Right lobe of liver (tissue), 6 donors: ENCODE results near the gene DENND4C. TPM values are rescaled to one million over a fixed set of nuclear protein-coding genes. Genes with fewer than 3 reads are reported as not detected.
"Not testable (repeated sequence)": the region's sequence is repeated elsewhere in the genome, so short reads cannot be mapped to it uniquely, and the experiment has no call there.

Experiments used
- ATAC-seq, 4 donors: fragments of 200-7000 bp; cut with Tn5 transposase; one replicate each; pipeline ENCODE4 v1.9.1; 2020; ENCODE audit warnings: mild to moderate bottlenecking in 4 of 4, moderate library complexity in 4 of 4
- DNase-seq, 3 donors: peaks; one replicate each; pipeline ENCODE4 v3.0.0-alpha.2; 2020
- H3K27ac ChIP-seq, 3 donors: fragments of 200-600 bp; one replicate each; pipeline ENCODE4 v1.8.0; 2022
- H3K27me3 ChIP-seq, 2 donors: fragments of 200-600 bp; one replicate each; pipeline ENCODE4 v1.8.0; 2022
- H3K36me3 ChIP-seq, 4 donors: fragments of 200-600 bp; sonication (generic) in 1 of 4; one replicate each; pipeline versions ENCODE4 v1.5.1 to v1.8.0; 2017 to 2022; ENCODE audit warnings: control low read depth in 1 of 4
- H3K4me1 ChIP-seq, 4 donors: fragments of 200-600 bp; sonication (generic) in 1 of 4; one replicate each; pipeline versions ENCODE4 v1.5.1 to v1.8.0; 2017 to 2022; ENCODE audit warnings: control low read depth in 1 of 4
- H3K4me3 ChIP-seq, 3 donors: fragments of 200-600 bp; one replicate each; pipeline ENCODE4 v1.8.0; 2022
- H3K9me3 ChIP-seq, 4 donors: fragments of 200-600 bp; sonication (generic) in 1 of 4; one replicate each; pipeline versions ENCODE4 v1.5.1 to v1.8.0; 2017 to 2022; ENCODE audit warnings: control low read depth in 1 of 4
- POLR2A ChIP-seq: fragments of 450-650 bp; IDR thresholded peaks from one replicate; pipeline ENCODE4 v1.6.1; 2017; ENCODE audit warnings: antibody characterized with exemption, mild to moderate bottlenecking
- WGBS: methylation state at CpG from one replicate; pipeline ENCODE4 v1.1.6; 2018; ENCODE audit warnings: low coverage, low lambda C conversion rate; ENCODE audit not compliant: insufficient coverage; ENCODE audit errors: missing lambda C conversion rate; 5-methylcytosine and 5-hydroxymethylcytosine counted together
- intact Hi-C, 2 donors: fragments of 100-400 bp; cut with DNase I; formaldehyde crosslinking; loops; one replicate each; pipeline versions ENCODE4 v1.11.2 to v1.14.1; 2022
- total RNA-seq, 6 experiments: library from RNA; depleted of rRNA in 2 of 6; stranded (reverse); fragments of >200 nt in 2 of 6; fragmentation: NEBNext Ultra II Directional in 3 of 6; extraction: Animal tissue kit (Norgen Biotek cat#: 25700) in 3 of 6; gene quantifications; one replicate each; pipeline versions ENCODE4 v1.1.0 to v1.2.4, GENCODE V29; 2016 to 2023
- TF ChIP-seq, protein P1 (sequence below), 4 donors: fragments of 200-600 bp in 3 of 4; fragments of 450-650 bp in 1 of 4; IDR thresholded peaks; one replicate each; pipeline versions ENCODE4 v1.5.1 to v1.8.0; 2016 to 2022; ENCODE audit warnings: antibody characterized with exemption in 4 of 4, mild to moderate bottlenecking in 2 of 4
- donor health status: DM: no; HTN: yes; CAD: no.
- donor health status: DM: no; HTN: no; CAD: no.
- donor health status: DM: no; HTN: no; CAD: no.
- donor health status: DM: no; HTN: yes; CAD: no.
- donor health status: DM: no; HTN: yes; CAD: no.

Gene DENND4C
- total RNA-seq, 6 experiments from 2014 or later, result 18.3 to 35.1 (median 21.9) TPM

DNA sequence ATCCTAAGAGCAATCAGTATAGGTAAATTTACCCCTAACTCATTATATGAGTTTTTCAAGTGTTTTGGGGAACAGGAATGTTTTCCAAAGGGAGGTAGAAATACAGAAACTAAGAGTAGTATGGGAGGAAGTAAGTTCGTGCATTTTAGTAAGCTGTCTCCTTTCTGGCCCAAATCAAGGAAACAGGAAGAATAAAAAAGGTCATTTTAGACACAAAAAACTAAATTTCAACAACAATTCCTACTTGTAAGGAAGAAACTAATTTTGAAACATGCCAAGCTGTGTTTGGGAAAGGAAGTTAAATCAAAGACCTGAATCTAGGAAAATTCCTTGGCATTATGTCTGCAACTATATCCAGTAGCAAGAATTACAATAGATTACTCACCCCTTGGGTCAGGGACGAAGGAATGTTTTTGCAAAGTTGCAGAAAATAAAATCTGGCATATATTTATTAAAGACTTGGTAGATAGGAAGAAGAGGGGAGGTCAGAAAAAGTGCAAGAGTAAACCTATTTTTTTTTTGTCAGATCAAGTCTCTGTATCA lies 156.1 kb downstream of the DENND4C start:
- no peaks in the 10 kb centered on the region for H3K4me1 ChIP-seq
- no peak overlapping the region for H3K4me3 ChIP-seq
- H3K27me3 ChIP-seq, result no peaks in the 10 kb centered on the region
- H3K9me3 ChIP-seq, result no peaks in the 10 kb centered on the region
- H3K36me3 ChIP-seq, result no peaks in the 10 kb centered on the region
- TF ChIP-seq, protein P1, sequence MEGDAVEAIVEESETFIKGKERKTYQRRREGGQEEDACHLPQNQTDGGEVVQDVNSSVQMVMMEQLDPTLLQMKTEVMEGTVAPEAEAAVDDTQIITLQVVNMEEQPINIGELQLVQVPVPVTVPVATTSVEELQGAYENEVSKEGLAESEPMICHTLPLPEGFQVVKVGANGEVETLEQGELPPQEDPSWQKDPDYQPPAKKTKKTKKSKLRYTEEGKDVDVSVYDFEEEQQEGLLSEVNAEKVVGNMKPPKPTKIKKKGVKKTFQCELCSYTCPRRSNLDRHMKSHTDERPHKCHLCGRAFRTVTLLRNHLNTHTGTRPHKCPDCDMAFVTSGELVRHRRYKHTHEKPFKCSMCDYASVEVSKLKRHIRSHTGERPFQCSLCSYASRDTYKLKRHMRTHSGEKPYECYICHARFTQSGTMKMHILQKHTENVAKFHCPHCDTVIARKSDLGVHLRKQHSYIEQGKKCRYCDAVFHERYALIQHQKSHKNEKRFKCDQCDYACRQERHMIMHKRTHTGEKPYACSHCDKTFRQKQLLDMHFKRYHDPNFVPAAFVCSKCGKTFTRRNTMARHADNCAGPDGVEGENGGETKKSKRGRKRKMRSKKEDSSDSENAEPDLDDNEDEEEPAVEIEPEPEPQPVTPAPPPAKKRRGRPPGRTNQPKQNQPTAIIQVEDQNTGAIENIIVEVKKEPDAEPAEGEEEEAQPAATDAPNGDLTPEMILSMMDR (IDR thresholded peaks at IDR 0.05), result no peak
- no peak for TF ChIP-seq POLR2A
- WGBS, result 49% methylated on average over 2 of the region's 2 CpGs
- intact Hi-C loops, result no loop called here
- ATAC-seq, result peak; percentile 40 to 84 (median 59)
- DNase-seq, result no peak
- peak overlapping the region in 2 of 3 donors; percentile 20 to 39 for H3K27ac ChIP-seq

DNA sequence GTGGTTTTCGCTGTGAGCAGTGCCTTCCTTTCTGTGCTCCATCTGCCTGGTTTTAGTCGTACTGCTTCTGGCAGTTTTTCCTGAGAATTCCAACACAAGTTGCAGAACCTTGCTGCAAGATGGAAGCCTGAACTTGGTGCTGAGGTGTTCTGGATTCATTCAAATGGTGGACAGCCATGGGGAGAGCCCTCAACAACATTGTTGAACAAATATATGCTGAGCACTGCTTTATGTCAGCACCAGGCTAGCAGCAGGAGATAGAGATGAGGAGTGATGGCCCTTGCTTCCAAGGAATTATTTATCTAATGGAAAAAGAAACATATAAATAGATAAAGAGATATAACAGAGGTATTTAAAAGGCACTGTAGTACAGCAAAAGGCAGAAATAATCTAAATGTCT lies 156.8 kb downstream of the DENND4C start:
- H3K4me3 ChIP-seq, result no peak overlapping the region
- intact Hi-C loops, result no loop called here
- 55% methylated on average over 2 of the region's 2 CpGs for WGBS
- ATAC-seq (peak in 1 of 4 donors; percentile 19), DNase-seq (no peak)
- H3K9me3 ChIP-seq, result no peaks in the 10 kb centered on the region
- no peaks in the 10 kb centered on the region for H3K4me1 ChIP-seq
- H3K27me3 ChIP-seq, result no peaks in the 10 kb centered on the region
- no peaks in the 10 kb centered on the region for H3K36me3 ChIP-seq
- no peak overlapping the region for H3K27ac ChIP-seq
- TF ChIP-seq, protein P1 (IDR thresholded peaks at IDR 0.05), result no peak
- TF ChIP-seq POLR2A, result no peak

DNA sequence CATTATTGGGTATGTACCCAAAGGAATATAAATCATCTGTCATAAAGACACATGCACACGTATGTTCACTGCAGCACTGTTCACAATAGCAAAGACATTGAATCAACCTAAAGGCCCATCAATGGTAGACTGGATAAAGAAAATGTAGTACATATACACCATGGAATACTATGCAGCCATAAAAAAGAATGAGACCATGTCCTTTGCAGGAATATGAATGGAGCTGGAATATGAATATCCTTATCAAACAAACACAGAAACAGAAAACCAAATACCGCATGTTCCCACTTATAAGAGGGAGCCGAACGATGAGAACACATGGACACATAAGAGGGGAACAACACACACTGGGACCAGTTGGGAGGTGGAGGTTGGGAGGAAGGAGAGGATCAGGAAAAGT lies 159.0 kb downstream of the DENND4C start:
- H3K4me3 ChIP-seq, ATAC-seq, H3K9me3 ChIP-seq, H3K27me3 ChIP-seq, intact Hi-C loops, DNase-seq, H3K27ac ChIP-seq, H3K4me1 ChIP-seq, H3K36me3 ChIP-seq: not testable (repeated sequence)
- 93% methylated on average over 4 of the region's 4 CpGs for whole genome bisulfite sequencing

DNA sequence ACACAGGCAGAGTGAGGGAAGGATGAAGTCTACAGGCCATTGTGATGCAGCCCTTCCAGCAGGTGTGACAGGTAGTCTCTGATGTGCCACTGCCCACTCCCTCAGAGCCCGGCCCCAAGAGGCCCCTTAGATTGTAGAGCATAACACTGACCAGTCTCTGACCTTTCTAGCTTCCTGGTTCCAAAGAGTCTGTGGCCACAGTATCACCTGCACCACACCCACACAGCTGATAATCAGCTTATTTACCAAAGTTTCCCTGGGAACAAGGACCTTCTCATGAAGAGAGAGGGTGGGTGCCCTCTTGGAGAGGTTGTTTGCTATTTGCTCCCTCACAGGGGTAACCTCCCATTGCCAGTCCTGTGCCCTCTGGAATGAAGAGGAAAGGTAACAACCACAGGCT lies 167.4 kb downstream of the DENND4C start:
- WGBS, result 8% methylated on average over 1 of the region's 1 CpG
- DNase-seq, result no peak
- intact Hi-C loops, result no loop called here

DNA sequence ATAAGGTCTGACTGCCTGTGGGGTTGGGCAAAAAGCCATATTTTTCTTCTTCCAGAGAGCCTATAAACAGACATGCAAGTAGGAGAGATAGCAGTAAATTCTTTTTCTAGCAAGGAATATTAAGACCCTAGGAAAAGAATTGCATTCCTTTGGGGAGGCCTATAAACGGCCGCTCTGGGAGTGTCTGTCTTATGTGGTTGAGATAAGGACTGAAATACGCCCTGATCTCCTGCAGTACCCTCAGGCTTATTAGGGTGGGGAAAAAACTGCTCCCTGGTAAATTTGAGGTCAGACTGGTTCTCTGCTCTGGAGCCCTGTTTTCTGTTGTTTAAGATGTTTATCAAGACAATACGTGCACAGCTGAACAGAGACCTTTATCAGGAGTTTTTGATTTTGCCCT lies 172.7 kb downstream of the DENND4C start:
- H3K9me3 ChIP-seq, H3K4me3 ChIP-seq, H3K4me1 ChIP-seq, H3K27me3 ChIP-seq, ATAC-seq, DNase-seq, intact Hi-C loops, H3K36me3 ChIP-seq, H3K27ac ChIP-seq: not testable (repeated sequence)
- WGBS, result 11% methylated on average over 1 of the region's 4 CpGs

More for the DNA sequence above, 167.4 kb downstream of the DENND4C start:
- no peaks in the 10 kb centered on the region for H3K9me3 ChIP-seq
- H3K27ac ChIP-seq, result no peak overlapping the region
- no peaks in the 10 kb centered on the region for H3K36me3 ChIP-seq
- no peaks in the 10 kb centered on the region for H3K4me1 ChIP-seq
- TF ChIP-seq, protein P1 (IDR thresholded peaks at IDR 0.05), result no peak
- TF ChIP-seq POLR2A, result no peak
- no peaks in the 10 kb centered on the region for H3K27me3 ChIP-seq
- no peak for ATAC-seq
- no peak overlapping the region for H3K4me3 ChIP-seq
